Effector memory CD4-positive, alpha-beta T cell (primary cell): ENCODE measurements around the gene KREMEN2.

ENCODE experiments used
- DNase-seq, 3 donors: peaks; one replicate each; pipeline ENCODE4 v3.0.0-alpha.2; 2020
- H3K27ac ChIP-seq: 2 replicates; pipeline ENCODE4 v1.7.0; 2013; ENCODE audit warnings: mild to moderate bottlenecking, low read length, moderate library complexity; ENCODE audit not compliant: insufficient read depth, poor library complexity, severe bottlenecking
- H3K27me3 ChIP-seq: replicated peaks from 2 replicates; pipeline ENCODE4 v1.7.0; 2013; ENCODE audit warnings: mild to moderate bottlenecking, low read length; ENCODE audit not compliant: insufficient read depth, control insufficient read depth, poor library complexity, severe bottlenecking
- H3K36me3 ChIP-seq: 2 replicates; pipeline ENCODE4 v1.7.0; 2013; ENCODE audit warnings: mild to moderate bottlenecking, low read length, moderate library complexity; ENCODE audit not compliant: control insufficient read depth, insufficient read depth
- H3K4me1 ChIP-seq: 2 replicates; pipeline ENCODE4 v1.7.0; 2013; ENCODE audit warnings: low read length, mild to moderate bottlenecking; ENCODE audit not compliant: control insufficient read depth, insufficient read depth, poor library complexity, severe bottlenecking
- H3K4me3 ChIP-seq: 2 replicates; pipeline ENCODE4 v1.7.0; 2013; ENCODE audit warnings: low read length, low read depth, mild to moderate bottlenecking; ENCODE audit not compliant: insufficient read depth, poor library complexity, severe bottlenecking
- H3K9me3 ChIP-seq: 2 replicates; pipeline ENCODE4 v1.7.0; 2013; ENCODE audit warnings: mild to moderate bottlenecking, low read length, moderate library complexity; ENCODE audit not compliant: control insufficient read depth

The KREMEN2 gene

GRCh38 chr16:2999929-3000328 is 35.9 kb downstream of the KREMEN2 start:
- no peak overlapping the region for H3K4me3 ChIP-seq
- peaks cover 3% of the 10 kb centered on the region for H3K4me1 ChIP-seq
- H3K9me3 ChIP-seq = no peaks in the 10 kb centered on the region
- no peak overlapping the region for H3K27ac ChIP-seq
- no peaks in the 10 kb centered on the region for H3K27me3 ChIP-seq
- DNase-seq = no peak
- H3K36me3 ChIP-seq = no peaks in the 10 kb centered on the region

GRCh38 chr16:3000540-3000939 is 36.5 kb downstream of the KREMEN2 start:
- H3K4me1 ChIP-seq = peaks cover 4% of the 10 kb centered on the region
- DNase-seq = no peak
- no peak overlapping the region for H3K4me3 ChIP-seq
- no peaks in the 10 kb centered on the region for H3K9me3 ChIP-seq
- H3K36me3 ChIP-seq = no peaks in the 10 kb centered on the region
- no peak overlapping the region for H3K27ac ChIP-seq
- H3K27me3 ChIP-seq = no peaks in the 10 kb centered on the region

DNA sequence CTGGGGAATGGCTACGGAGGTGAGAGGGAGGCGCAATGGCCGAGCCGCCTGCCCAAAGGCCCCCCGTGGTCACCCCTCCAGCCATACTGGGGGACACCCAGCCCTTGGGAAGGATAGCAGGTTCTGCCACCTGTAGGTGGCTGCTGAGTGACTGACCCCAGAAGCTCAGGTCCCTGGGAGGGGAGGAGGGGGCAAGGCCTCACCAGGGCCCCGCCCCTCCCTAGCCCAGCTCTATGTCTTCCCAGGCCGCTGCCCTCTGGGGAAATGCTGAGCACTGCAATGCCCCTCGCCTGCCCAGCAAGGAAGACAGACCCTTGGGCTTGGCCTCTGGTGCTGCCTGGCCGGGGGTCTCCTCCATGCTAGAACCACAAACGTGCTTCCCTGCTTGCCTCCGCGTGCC is 37.2 kb downstream of the KREMEN2 start:
- Histone ChIP-seq H3K4me3 (no peak overlapping the region), H3K4me1 (peaks cover 4% of the 10 kb centered on the region), H3K27me3 (no peaks in the 10 kb centered on the region), H3K36me3 (no peaks in the 10 kb centered on the region), H3K27ac (no peak overlapping the region), H3K9me3 (no peaks in the 10 kb centered on the region)
- no peak for DNase-seq

GRCh38 chr16:3003582-3004270 is 39.7 kb downstream of the KREMEN2 start:
- peak; percentile 94 to 96 (median 95) for DNase-seq
- no peaks in the 10 kb centered on the region for H3K36me3 ChIP-seq
- H3K4me1 ChIP-seq = peaks cover 25% of the 10 kb centered on the region
- no peaks in the 10 kb centered on the region for H3K9me3 ChIP-seq
- no peak overlapping the region for H3K27ac ChIP-seq
- no peak overlapping the region for H3K4me3 ChIP-seq
- no peaks in the 10 kb centered on the region for H3K27me3 ChIP-seq

DNA sequence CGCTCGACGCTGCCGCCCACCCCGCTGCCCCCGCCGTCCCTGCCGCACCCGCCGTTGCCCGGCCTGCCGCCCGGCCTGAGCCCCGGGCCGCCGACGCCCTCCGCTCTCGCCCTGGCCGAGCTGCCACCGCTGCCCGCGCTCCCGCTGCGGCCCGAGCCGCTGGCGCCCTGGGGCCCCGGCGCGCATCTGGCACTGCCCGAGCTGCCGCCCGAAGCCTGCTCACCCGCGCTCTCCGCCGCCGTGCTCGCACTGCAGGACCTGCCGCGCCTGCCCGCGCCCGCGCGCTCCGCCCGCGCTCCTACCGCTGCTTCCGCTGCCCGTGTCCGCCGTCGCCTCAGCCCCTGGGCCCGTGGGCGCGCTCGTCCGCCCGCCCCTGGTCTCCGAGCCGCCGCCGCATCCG is 40.2 kb downstream of the KREMEN2 start:
- no peak overlapping the region for H3K27ac ChIP-seq
- peak in 1 of 3 donors; percentile 8 for DNase-seq
- no peaks in the 10 kb centered on the region for H3K27me3 ChIP-seq
- no peaks in the 10 kb centered on the region for H3K36me3 ChIP-seq
- H3K9me3 ChIP-seq = no peaks in the 10 kb centered on the region
- H3K4me1 ChIP-seq = peaks cover 26% of the 10 kb centered on the region
- H3K4me3 ChIP-seq = no peak overlapping the region

- Histone ChIP-seq H3K9me3 (no peaks in the 10 kb centered on the region), H3K27me3 (no peaks in the 10 kb centered on the region), H3K36me3 (no peaks in the 10 kb centered on the region), H3K4me1 (peaks cover 26% of the 10 kb centered on the region), H3K27ac (no peak overlapping the region), H3K4me3 (no peak overlapping the region)
- DNase-seq = no peak
These were observed 40.8 kb downstream of the KREMEN2 start for GRCh38 chr16:3004781-3005284.

GRCh38 chr16:3007059-3007956 is 43.2 kb downstream of the KREMEN2 start:
- H3K4me1 ChIP-seq = peaks cover 26% of the 10 kb centered on the region
- H3K36me3 ChIP-seq = no peaks in the 10 kb centered on the region
- H3K27me3 ChIP-seq = peaks cover 3% of the 10 kb centered on the region
- no peak for DNase-seq
- H3K4me3 ChIP-seq = peak overlapping the region; percentile 18
- H3K27ac ChIP-seq = no peak overlapping the region
- no peaks in the 10 kb centered on the region for H3K9me3 ChIP-seq

DNA sequence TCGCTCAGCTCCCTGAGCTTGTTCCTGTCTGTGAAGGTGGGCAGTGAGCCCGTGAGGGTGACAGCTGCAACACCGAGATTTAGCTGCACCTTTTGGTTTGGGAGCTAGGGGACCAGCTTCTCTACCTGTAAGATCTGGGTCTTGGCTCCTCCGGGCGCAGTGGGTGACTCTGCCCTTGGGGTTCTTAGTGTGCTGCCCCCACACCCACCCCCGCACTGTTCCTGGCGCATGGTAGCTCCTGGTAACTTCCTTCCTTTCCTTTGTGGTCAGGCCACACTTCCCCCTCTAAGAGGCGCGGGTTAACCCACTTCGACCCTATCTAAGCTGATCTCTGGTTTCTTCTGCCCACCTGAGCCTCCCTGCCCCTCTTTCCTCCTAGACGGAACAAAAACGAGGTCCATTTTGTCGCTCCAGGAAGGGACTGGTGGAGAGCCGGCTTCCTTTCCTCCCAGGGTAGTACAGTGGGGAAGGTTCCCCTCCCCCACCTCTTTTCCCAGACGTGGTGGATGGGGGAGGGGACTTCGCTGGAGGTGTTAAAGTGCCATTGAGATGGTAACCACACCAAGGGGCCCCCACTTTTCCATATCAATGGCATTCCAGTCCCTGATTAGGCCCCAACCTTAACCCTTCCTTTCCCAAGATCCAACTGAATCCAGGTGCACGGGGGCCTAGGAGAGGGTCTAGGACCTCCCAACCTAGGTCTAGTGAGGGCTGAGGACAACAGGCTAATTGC is 44.0 kb downstream of the KREMEN2 start:
- DNase-seq = peak in 1 of 3 donors; percentile 11
- no peak overlapping the region for H3K27ac ChIP-seq
- peaks cover 3% of the 10 kb centered on the region for H3K27me3 ChIP-seq
- no peaks in the 10 kb centered on the region for H3K9me3 ChIP-seq
- H3K4me3 ChIP-seq = peak overlapping the region; percentile 18
- H3K36me3 ChIP-seq = no peaks in the 10 kb centered on the region
- peaks cover 30% of the 10 kb centered on the region for H3K4me1 ChIP-seq

DNA sequence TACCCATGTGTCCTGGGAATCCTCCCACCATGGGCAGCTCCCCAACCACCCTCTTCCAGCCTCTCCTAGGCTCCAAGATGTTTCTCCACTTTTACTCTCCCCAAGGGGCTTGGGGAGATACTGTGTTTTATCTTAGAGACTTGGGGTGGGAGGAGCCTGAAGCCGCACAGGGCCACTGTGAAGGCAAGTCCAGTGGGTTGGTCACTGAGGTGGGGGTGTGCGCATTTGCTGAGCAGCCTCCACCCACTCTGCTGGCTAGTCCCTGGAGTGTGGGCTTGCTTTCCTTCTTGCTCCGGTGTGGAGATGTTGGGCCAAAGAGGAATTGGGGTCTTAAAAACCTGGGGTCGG is 44.6 kb downstream of the KREMEN2 start:
- Histone ChIP-seq H3K36me3 (no peaks in the 10 kb centered on the region), H3K4me3 (peak overlapping the region; percentile 4), H3K27ac (no peak overlapping the region), H3K4me1 (peaks cover 30% of the 10 kb centered on the region), H3K9me3 (no peaks in the 10 kb centered on the region), H3K27me3 (peaks cover 3% of the 10 kb centered on the region)
- DNase-seq = no peak
